ENCODE data around the gene IFT80.
"Not testable (repeated sequence)": the region's sequence is repeated elsewhere in the genome, so short reads cannot be mapped to it uniquely, and the experiment has no call there.

DNA sequence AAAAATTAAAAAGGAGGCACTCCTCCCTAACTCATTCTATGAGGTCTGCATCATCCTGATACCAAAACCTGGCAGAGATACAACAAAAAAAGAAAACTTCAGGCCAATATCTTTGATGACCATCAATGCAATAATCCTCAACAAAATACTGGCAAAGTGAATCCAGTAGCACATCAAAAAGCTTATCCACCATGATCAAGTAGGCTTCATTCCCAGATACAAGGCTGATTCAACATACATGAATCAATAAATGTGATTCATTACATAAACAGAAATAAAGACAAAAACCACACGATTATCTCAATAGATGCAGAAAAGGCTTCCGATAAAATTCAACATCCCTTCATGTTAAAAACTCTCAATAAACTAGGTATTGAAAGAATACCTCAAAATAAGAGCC, 72.7 kb downstream of the IFT80 start:
- TF ChIP-seq, protein P1, sequence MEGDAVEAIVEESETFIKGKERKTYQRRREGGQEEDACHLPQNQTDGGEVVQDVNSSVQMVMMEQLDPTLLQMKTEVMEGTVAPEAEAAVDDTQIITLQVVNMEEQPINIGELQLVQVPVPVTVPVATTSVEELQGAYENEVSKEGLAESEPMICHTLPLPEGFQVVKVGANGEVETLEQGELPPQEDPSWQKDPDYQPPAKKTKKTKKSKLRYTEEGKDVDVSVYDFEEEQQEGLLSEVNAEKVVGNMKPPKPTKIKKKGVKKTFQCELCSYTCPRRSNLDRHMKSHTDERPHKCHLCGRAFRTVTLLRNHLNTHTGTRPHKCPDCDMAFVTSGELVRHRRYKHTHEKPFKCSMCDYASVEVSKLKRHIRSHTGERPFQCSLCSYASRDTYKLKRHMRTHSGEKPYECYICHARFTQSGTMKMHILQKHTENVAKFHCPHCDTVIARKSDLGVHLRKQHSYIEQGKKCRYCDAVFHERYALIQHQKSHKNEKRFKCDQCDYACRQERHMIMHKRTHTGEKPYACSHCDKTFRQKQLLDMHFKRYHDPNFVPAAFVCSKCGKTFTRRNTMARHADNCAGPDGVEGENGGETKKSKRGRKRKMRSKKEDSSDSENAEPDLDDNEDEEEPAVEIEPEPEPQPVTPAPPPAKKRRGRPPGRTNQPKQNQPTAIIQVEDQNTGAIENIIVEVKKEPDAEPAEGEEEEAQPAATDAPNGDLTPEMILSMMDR (conservative IDR thresholded peaks at IDR 0.05; ENCODE audit: low read depth, low read length), result not testable (repeated sequence)
- not testable (repeated sequence) for TF ChIP-seq EZH2 (IDR thresholded peaks at IDR 0.05; ENCODE audit: low read length, unreplicated experiment)

Data from PC-3 (cell line).